Measurements from ENCODE around the gene EOGT.
A peak's percentile ranks its signal among the peaks of the same experiment; 100 is the strongest.

Gene EOGT

DNA sequence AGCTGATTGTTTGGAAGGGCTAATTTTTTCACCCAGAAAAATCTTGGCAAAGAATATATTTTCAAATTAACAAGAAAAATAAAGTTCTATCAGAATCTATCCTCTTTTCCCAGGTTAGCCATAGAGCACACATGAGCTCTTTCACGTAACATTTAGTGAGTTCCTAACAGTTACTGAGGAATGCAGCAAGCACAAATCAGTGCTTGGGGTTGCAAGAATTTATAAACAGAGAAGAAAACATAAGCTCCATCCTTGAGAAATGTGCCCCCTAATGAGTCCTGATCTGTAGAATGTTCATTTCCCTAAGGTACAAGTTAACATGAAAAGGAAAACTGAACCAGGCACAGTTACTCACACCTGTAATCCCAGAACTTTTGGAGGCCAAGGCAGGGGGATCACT, 13.9 kb downstream of the EOGT start:
- TF ChIP-seq, protein P1, sequence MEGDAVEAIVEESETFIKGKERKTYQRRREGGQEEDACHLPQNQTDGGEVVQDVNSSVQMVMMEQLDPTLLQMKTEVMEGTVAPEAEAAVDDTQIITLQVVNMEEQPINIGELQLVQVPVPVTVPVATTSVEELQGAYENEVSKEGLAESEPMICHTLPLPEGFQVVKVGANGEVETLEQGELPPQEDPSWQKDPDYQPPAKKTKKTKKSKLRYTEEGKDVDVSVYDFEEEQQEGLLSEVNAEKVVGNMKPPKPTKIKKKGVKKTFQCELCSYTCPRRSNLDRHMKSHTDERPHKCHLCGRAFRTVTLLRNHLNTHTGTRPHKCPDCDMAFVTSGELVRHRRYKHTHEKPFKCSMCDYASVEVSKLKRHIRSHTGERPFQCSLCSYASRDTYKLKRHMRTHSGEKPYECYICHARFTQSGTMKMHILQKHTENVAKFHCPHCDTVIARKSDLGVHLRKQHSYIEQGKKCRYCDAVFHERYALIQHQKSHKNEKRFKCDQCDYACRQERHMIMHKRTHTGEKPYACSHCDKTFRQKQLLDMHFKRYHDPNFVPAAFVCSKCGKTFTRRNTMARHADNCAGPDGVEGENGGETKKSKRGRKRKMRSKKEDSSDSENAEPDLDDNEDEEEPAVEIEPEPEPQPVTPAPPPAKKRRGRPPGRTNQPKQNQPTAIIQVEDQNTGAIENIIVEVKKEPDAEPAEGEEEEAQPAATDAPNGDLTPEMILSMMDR (conservative IDR thresholded peaks at IDR 0.05; ENCODE audit: control insufficient read depth, insufficient read depth, low read depth, low read length): no peak
- DNase-seq (ENCODE audit: low read depth): no peak
- H3K4me3 ChIP-seq (ENCODE audit: control insufficient read depth, low read depth, low read length): no peak overlapping the region

DNA sequence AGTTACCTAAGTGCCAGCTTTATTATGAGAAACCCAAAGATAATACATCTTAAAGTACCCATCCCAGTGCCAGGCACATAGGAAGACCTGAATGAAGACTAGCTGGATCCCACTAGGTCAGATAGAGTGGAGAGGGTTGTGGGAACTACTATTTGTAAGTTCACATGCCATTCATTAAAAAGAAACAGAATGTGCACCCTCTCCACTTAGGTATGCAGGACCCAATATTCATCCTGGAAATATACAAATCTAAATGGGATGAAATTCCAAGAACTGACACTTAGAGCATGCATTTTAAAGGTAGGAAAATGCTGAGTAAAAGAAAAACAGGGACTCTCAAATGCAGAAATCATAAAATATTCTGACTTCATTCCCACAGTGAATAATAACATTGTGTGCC, 14.3 kb downstream of the EOGT start:
- no peak for DNase-seq (ENCODE audit: low read depth)

DNA sequence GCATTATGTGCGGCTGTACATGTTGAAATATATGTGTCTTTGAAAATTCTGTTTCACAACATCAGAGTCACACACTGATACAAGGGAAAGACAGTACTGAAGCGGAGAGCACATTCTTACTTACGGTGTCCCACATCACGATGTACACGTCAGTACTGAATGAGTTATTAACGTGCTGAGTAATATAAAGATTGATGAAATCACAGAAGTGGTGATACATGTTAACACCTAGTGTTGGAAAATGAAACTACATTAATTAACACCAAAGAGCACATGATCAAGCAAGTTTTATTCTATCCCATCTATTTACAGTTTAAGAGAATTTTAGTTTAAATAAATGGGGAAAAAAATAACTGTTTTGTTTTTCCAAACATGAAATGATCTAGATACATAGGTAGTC, 15.6 kb downstream of the EOGT start:
- no peak overlapping the region for H3K4me3 ChIP-seq (ENCODE audit: control insufficient read depth, low read depth, low read length)
- DNase-seq (ENCODE audit: low read depth): no peak
- TF ChIP-seq, protein P1 (conservative IDR thresholded peaks at IDR 0.05; ENCODE audit: control insufficient read depth, insufficient read depth, low read depth, low read length): no peak

More for the DNA sequence above, 14.3 kb downstream of the EOGT start:
- no peak overlapping the region for H3K4me3 ChIP-seq (ENCODE audit: control insufficient read depth, low read depth, low read length)
- TF ChIP-seq, protein P1 (conservative IDR thresholded peaks at IDR 0.05; ENCODE audit: control insufficient read depth, insufficient read depth, low read depth, low read length): no peak

- no peak overlapping the region for H3K4me3 ChIP-seq (ENCODE audit: control insufficient read depth, low read depth, low read length)
- peak; percentile 41 for DNase-seq (ENCODE audit: low read depth)
- TF ChIP-seq, protein P1 (conservative IDR thresholded peaks at IDR 0.05; ENCODE audit: control insufficient read depth, insufficient read depth, low read depth, low read length): no peak
Measured at GRCh38 chr3:68996356-68996995, 17.0 kb downstream of the EOGT start.

DNA sequence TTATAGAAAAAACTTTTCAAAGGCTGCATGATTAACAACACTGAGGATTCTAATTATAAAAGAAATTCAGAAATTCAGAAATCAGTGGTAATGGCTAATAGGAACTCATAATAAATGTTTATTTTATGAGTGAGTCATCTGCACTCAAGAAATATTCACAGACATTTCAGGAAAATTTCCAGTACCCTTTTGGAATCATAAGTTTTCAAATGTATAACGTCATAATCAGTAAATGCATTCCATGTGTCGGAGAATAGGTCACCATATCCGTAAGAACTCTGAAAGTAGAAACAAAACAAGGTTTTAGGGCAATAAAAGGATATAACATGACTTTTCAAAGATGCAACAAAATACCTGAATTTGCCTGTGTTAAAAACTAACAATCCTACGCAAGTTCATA, 24.7 kb downstream of the EOGT start:
- DNase-seq (ENCODE audit: low read depth): peak; percentile 79
- TF ChIP-seq, protein P1 (conservative IDR thresholded peaks at IDR 0.05; ENCODE audit: control insufficient read depth, insufficient read depth, low read depth, low read length): no peak
- no peak overlapping the region for H3K4me3 ChIP-seq (ENCODE audit: control insufficient read depth, low read depth, low read length)

DNA sequence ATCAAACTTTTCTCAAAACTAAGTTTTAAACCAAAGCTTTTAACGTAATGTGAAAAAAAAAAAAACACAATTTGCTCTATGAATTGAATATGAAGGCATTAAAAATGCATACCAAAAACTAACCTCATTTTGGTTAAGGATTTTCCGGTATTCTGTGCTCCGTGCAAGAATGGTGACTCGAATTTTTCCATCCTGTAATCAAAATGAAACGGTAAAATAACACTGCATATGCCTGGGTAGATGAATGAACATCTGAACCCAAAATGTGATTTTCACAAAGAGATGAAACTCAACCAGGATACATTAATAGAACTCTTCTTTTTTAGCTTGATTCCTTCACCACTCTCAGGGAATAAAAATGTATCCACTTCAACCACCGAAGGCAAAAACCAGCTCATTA, 26.2 kb downstream of the EOGT start:
- H3K4me3 ChIP-seq (ENCODE audit: control insufficient read depth, low read depth, low read length): no peak overlapping the region
- DNase-seq (ENCODE audit: low read depth): no peak
- TF ChIP-seq, protein P1 (conservative IDR thresholded peaks at IDR 0.05; ENCODE audit: control insufficient read depth, insufficient read depth, low read depth, low read length): no peak
